Sigmoid colon (tissue), 7 donors: Measurements from ENCODE around the gene GAB2. TPM values are rescaled to one million over a fixed set of nuclear protein-coding genes. Genes with fewer than 3 reads are reported as not detected.
A peak's percentile ranks its signal among the peaks of the same experiment; 100 is the strongest.

Experiments
- DNase-seq: peaks from one replicate; pipeline ENCODE4 v3.0.0-alpha.2; 2019
- H3K27ac ChIP-seq, 4 donors: fragments of 200-600 bp; sonication (generic); one replicate each; pipeline ENCODE4 v1.5.1; 2016 to 2019; ENCODE audit warnings: mild to moderate bottlenecking in 1 of 4
- H3K27me3 ChIP-seq, 3 donors: fragments of 200-600 bp; sonication (generic); one replicate each; pipeline ENCODE4 v1.5.1; 2019; ENCODE audit warnings: mild to moderate bottlenecking in 1 of 3
- H3K36me3 ChIP-seq, 4 donors: fragments of 200-600 bp; sonication (generic); one replicate each; pipeline ENCODE4 v1.5.1; 2016 to 2019
- H3K4me1 ChIP-seq, 4 donors: fragments of 200-600 bp; sonication (generic); one replicate each; pipeline ENCODE4 v1.5.1; 2017 to 2019
- H3K4me3 ChIP-seq, 4 donors: fragments of 200-600 bp; sonication (generic); one replicate each; pipeline ENCODE4 v1.5.1; 2017 to 2019; ENCODE audit warnings: mild to moderate bottlenecking in 2 of 4, moderate library complexity in 1 of 4
- H3K9me3 ChIP-seq, 4 donors: fragments of 200-600 bp in 3 of 4; sonication (generic) in 3 of 4; one replicate each; pipeline versions ENCODE4 v1.5.1 to v1.6.1; 2013 to 2019
- CTCF ChIP-seq, 4 experiments: fragments of 450-650 bp in 3 of 4; fragments of 200-600 bp in 1 of 4; IDR thresholded peaks; one replicate each; pipeline ENCODE4 v1.5.1; 2016 to 2019; ENCODE audit warnings: antibody characterized with exemption in 4 of 4, mild to moderate bottlenecking in 3 of 4, moderate library complexity in 2 of 4
- EP300 ChIP-seq, 4 donors: sonication (generic); formaldehyde crosslinking; IDR thresholded peaks; one replicate each; pipeline ENCODE4 v1.6.1; 2017; ENCODE audit warnings: antibody characterized with exemption in 4 of 4
- POLR2A ChIP-seq, 2 donors: fragments of 450-650 bp; IDR thresholded peaks; one replicate each; pipeline ENCODE4 v1.6.1; 2016; ENCODE audit warnings: antibody characterized with exemption in 2 of 2, mild to moderate bottlenecking in 2 of 2, moderate library complexity in 2 of 2
- POLR2AphosphoS5 ChIP-seq, 4 donors: sonication (generic); formaldehyde crosslinking; IDR thresholded peaks; one replicate each; pipeline ENCODE4 v1.6.1; 2017; ENCODE audit warnings: antibody characterized with exemption in 4 of 4
- WGBS, 2 donors: extraction: QIAGEN DNeasy Blood & Tissue Kit; methylation state at CpG; one replicate each; pipeline ENCODE4 v1.1.7; 2013; 5-methylcytosine and 5-hydroxymethylcytosine counted together
- intact Hi-C: fragments of 100-400 bp; cut with DNase I; formaldehyde crosslinking; loops from one replicate; pipeline ENCODE4 v1.15.1; 2023
- polyA plus RNA-seq, 3 donors: library from polyadenylated mRNA; stranded (reverse); fragments of 200-250 nt; gene quantifications; one replicate each; pipeline ENCODE4 v1.2.3, GENCODE V29; 2013
- total RNA-seq, 4 donors: library from RNA; depleted of rRNA; stranded (reverse); fragments of >200 nt; gene quantifications; one replicate each; pipeline ENCODE4 v1.1.0, GENCODE V29; 2016
- donor health status: healthy with polysubstance abuse.
- donor health status: Bipolar disorder and iron deficiency.
- donor health status: healthy.

Gene GAB2
- total and polyA plus RNA-seq, 7 donors, result 10.8 to 23.5 (median 13.6) TPM

DNA sequence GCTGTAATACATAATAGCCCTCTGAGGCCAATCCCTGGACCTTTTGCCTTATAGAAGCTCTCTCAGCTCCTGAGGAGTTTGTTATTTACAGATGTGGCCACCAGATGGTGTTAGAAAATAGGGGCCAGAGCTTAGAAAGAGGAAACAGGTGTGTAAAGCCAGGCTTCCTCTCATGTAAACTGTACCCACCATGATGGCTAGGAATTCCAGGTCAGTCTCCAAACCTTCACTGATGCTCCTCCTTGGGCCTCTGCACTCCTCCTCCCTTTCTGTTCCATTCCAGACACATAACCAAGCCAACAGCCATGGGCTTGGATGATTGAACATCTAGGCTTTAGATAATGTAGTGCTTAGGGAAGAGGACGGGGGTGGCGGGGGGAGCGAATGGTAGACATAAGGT lies 189.2 kb downstream of the GAB2 start:
- peaks cover 0 to 12% (median 3%) of the 10 kb centered on the region in 4 donors for H3K4me1 ChIP-seq
- intact Hi-C loops, result loop anchor here (2.0 to 5.0 kb wide), 2 partner anchors 189 to 336 kb away; partner anchors contain the start of gene GAB2
- no peak for DNase-seq
- peaks cover 2 to 13% (median 10%) of the 10 kb centered on the region in 4 donors for H3K36me3 ChIP-seq
- 99% methylated on average over 3 of the region's 3 CpGs for WGBS, 2 donors
- TF ChIP-seq CTCF (IDR thresholded peaks at IDR 0.05) (peak in 3 of 4 experiments; percentile 30 to 45 (median 43)), POLR2AphosphoS5 (IDR thresholded peaks at IDR 0.05) (no peak)
- H3K27me3 ChIP-seq, result no peaks in the 10 kb centered on the region
- H3K4me3 ChIP-seq, result no peak overlapping the region
- H3K27ac ChIP-seq, result no peak overlapping the region
- H3K9me3 ChIP-seq, result no peaks in the 10 kb centered on the region

DNA sequence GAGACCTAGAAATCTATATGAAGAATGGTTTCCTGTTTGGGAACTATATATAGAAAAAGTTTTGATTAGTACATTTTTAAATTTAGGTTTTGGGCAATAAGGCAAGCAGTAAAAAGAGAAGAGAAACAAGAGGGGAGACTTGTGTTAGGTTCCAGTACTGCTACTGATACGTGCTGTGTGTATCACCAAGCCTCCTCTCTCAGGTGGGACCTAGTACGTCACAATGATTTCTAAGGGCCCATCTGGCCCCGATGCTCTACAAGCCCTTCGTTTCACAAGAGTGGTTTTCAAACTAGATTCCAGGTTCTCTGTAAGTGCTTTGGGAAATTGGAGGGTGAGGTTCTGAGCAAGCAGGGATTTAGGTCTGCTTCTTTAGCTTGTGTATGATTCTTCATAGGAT lies 189.7 kb downstream of the GAB2 start:
- Histone ChIP-seq H3K9me3 (no peaks in the 10 kb centered on the region), H3K27me3 (no peaks in the 10 kb centered on the region), H3K4me3 (no peak overlapping the region), H3K36me3 (peaks cover 2 to 19% (median 11%) of the 10 kb centered on the region in 4 donors), H3K4me1 (peaks cover 0 to 12% (median 3%) of the 10 kb centered on the region in 4 donors), H3K27ac (no peak overlapping the region)
- TF ChIP-seq CTCF (IDR thresholded peaks at IDR 0.05) (no peak), EP300 (IDR thresholded peaks at IDR 0.05) (no peak), POLR2AphosphoS5 (IDR thresholded peaks at IDR 0.05) (no peak), POLR2A (IDR thresholded peaks at IDR 0.05) (no peak)
- WGBS, 2 donors, result 76 to 89% methylated on average over 4 of the region's 4 CpGs
- intact Hi-C loops, result loop anchor here (2.0 to 5.0 kb wide), 2 partner anchors 189 to 337 kb away; partner anchors contain the start of gene GAB2
- no peak for DNase-seq

DNA sequence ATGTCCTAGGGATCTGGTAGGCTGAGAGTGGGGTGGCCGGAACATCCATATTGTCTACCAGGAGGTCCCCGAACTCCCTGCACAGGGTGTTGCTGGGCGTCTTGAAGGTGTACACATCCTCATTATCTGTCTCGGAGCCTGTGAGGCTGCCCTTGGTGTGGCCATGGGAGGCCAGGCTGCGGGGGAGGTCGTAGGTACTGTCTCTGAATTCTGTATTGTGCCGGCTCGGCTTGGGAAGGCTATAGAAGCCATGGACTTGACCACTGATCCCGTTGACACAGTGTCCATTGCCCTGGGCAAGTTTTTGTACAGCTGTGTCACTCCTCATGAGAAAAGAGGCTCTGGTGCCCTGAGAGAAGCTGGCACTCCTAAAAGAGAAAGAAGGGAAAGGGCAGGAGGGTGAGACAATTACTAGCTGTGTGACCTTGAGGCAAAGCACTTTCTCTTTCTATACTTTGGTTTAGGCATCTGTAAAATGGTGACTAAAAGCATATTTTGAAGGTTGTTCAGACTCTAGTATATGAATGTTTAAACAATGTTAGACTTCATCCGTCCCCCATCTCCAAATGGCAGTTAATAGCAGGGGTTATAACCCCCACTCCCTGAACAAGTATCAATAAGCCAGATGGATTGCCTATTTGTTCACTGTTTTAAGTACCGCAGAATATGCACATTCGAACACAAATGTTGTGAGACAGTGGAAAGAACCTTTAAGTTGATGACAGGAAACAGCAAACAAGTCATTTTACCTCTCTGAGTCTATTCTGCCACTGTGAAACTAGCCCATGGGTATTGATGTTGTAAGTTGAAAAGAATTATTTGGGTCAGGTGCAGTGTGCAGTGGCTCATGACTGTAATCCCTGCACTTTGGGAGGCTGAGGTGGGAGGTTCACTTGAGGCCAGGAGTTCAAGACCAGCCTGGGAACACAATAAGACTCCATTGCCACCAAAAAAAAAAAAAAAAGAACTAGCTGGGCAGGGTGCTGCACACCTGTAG lies 190.6 kb downstream of the GAB2 start:
- Histone ChIP-seq H3K27me3 (no peaks in the 10 kb centered on the region), H3K4me3 (no peak overlapping the region), H3K9me3 (no peaks in the 10 kb centered on the region), H3K27ac (no peak overlapping the region), H3K36me3 (peaks cover 2 to 23% (median 11%) of the 10 kb centered on the region in 4 donors), H3K4me1 (peaks cover 0 to 5% (median 0%) of the 10 kb centered on the region in 4 donors)
- intact Hi-C loops, result loop anchor here (5.0 kb wide), 1 partner anchor 190 kb away; the partner anchor contains the start of gene GAB2
- 89% methylated on average over 12 of the region's 12 CpGs for whole genome bisulfite sequencing, 2 donors
- TF ChIP-seq POLR2AphosphoS5 (IDR thresholded peaks at IDR 0.05) (no peak), CTCF (IDR thresholded peaks at IDR 0.05) (no peak), EP300 (IDR thresholded peaks at IDR 0.05) (no peak), POLR2A (IDR thresholded peaks at IDR 0.05) (no peak)
- no peak for DNase-seq

DNA sequence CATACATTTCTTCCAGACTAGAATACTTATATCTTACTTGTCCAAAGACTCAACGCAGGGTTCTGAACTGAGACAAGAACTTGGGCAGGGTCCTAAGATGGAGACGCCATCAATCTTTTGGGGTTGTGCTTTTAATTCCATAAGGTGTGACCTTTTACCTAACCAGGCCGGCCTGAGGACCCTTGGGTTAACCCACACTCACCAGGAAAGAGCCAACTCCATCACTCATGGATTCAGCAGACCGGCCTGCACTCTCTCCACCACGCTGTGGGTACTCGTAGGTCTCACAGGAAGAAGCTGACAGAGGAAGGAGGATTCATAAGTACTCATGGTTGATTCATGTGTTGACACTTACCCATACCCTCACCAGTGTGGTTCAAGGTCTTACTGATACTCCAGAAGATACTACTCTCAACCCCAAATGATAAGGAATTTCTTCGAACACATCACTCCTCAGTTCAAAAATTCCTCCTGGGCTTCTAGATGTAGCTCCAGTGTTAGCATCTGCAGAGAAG lies 192.7 kb downstream of the GAB2 start:
- TF ChIP-seq EP300 (IDR thresholded peaks at IDR 0.05) (no peak), POLR2A (IDR thresholded peaks at IDR 0.05) (no peak), CTCF (IDR thresholded peaks at IDR 0.05) (no peak), POLR2AphosphoS5 (IDR thresholded peaks at IDR 0.05) (no peak)
- H3K27me3 ChIP-seq, result no peaks in the 10 kb centered on the region
- no peaks in the 10 kb centered on the region for H3K4me1 ChIP-seq
- no peak for DNase-seq
- no peaks in the 10 kb centered on the region for H3K9me3 ChIP-seq
- H3K27ac ChIP-seq, result no peak overlapping the region
- 95 to 96% methylated on average over 7 of the region's 7 CpGs for WGBS, 2 donors
- intact Hi-C loops, result loop anchor here (5.0 kb wide), 1 partner anchor 192 kb away; the partner anchor contains the start of gene GAB2
- H3K4me3 ChIP-seq, result no peak overlapping the region
- peaks cover 8 to 43% (median 17%) of the 10 kb centered on the region in 4 donors for H3K36me3 ChIP-seq
